ENCODE results near the gene PCDH8.

PCDH8 gene

GRCh38 chr13:52887165-52887564 lies 38.7 kb upstream of the PCDH8 start:
- no peaks in the 10 kb centered on the region for H3K36me3 ChIP-seq
- no peak overlapping the region for H3K27ac ChIP-seq
- no peak for DNase-seq
- no peaks in the 10 kb centered on the region for H3K9me3 ChIP-seq (ENCODE audit: severe bottlenecking)
- TF ChIP-seq CTCF (IDR thresholded peaks at IDR 0.05; ENCODE audit: low read depth, low read length) = no peak
- H3K27me3 ChIP-seq (ENCODE audit: insufficient read depth, low read depth, severe bottlenecking) = no peaks in the 10 kb centered on the region
- no peak overlapping the region for H3K4me3 ChIP-seq (ENCODE audit: low read depth, low read length)

- no peak overlapping the region for H3K27ac ChIP-seq
- no peak for TF ChIP-seq CTCF (IDR thresholded peaks at IDR 0.05; ENCODE audit: low read depth, low read length)
- no peaks in the 10 kb centered on the region for H3K36me3 ChIP-seq
- H3K9me3 ChIP-seq (ENCODE audit: severe bottlenecking) = no peaks in the 10 kb centered on the region
- DNase-seq = no peak
- no peak overlapping the region for H3K4me3 ChIP-seq (ENCODE audit: low read depth, low read length)
- H3K27me3 ChIP-seq (ENCODE audit: insufficient read depth, low read depth, severe bottlenecking) = no peaks in the 10 kb centered on the region
Observed at GRCh38 chr13:52885141-52885540, 36.7 kb upstream of the PCDH8 start.

- Histone ChIP-seq H3K36me3 (no peaks in the 10 kb centered on the region), H3K27ac (no peak overlapping the region), H3K27me3 (ENCODE audit: insufficient read depth, low read depth, severe bottlenecking) (no peaks in the 10 kb centered on the region), H3K4me3 (ENCODE audit: low read depth, low read length) (no peak overlapping the region), H3K9me3 (ENCODE audit: severe bottlenecking) (no peaks in the 10 kb centered on the region)
- no peak for TF ChIP-seq CTCF (IDR thresholded peaks at IDR 0.05; ENCODE audit: low read depth, low read length)
- no peak for DNase-seq
Observed at GRCh38 chr13:52884429-52885010, 36.1 kb upstream of the PCDH8 start.

- TF ChIP-seq CTCF (IDR thresholded peaks at IDR 0.05; ENCODE audit: low read depth, low read length) = no peak
- no peak for DNase-seq
- no peaks in the 10 kb centered on the region for H3K27me3 ChIP-seq (ENCODE audit: insufficient read depth, low read depth, severe bottlenecking)
- H3K27ac ChIP-seq = no peak overlapping the region
- no peak overlapping the region for H3K4me3 ChIP-seq (ENCODE audit: low read depth, low read length)
- no peaks in the 10 kb centered on the region for H3K9me3 ChIP-seq (ENCODE audit: severe bottlenecking)
- H3K36me3 ChIP-seq = no peaks in the 10 kb centered on the region
Observed at GRCh38 chr13:52882785-52883184, 34.3 kb upstream of the PCDH8 start.

GRCh38 chr13:52879950-52880741 lies 31.7 kb upstream of the PCDH8 start:
- H3K27me3 ChIP-seq (ENCODE audit: insufficient read depth, low read depth, severe bottlenecking) = no peaks in the 10 kb centered on the region
- DNase-seq = peak; percentile 54
- no peaks in the 10 kb centered on the region for H3K9me3 ChIP-seq (ENCODE audit: severe bottlenecking)
- H3K36me3 ChIP-seq = no peaks in the 10 kb centered on the region
- H3K27ac ChIP-seq = peak overlapping the region; percentile 83
- TF ChIP-seq CTCF (IDR thresholded peaks at IDR 0.05; ENCODE audit: low read depth, low read length) = no peak
- peak overlapping the region; percentile 29 for H3K4me3 ChIP-seq (ENCODE audit: low read depth, low read length)
